Activated CD8-positive, alpha-beta memory T cell treated with anti-CD3 and anti-CD28 coated beads for 48 hours (primary cell): ENCODE data around the gene STX16.

ENCODE experiments used
- DNase-seq, 3 experiments: peaks; one replicate each; pipeline ENCODE4 v3.0.0-alpha.2; 2020; ENCODE audit warnings: low read depth in 2 of 3, low spot score in 2 of 3

Gene STX16, protein sequence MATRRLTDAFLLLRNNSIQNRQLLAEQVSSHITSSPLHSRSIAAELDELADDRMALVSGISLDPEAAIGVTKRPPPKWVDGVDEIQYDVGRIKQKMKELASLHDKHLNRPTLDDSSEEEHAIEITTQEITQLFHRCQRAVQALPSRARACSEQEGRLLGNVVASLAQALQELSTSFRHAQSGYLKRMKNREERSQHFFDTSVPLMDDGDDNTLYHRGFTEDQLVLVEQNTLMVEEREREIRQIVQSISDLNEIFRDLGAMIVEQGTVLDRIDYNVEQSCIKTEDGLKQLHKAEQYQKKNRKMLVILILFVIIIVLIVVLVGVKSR

DNA sequence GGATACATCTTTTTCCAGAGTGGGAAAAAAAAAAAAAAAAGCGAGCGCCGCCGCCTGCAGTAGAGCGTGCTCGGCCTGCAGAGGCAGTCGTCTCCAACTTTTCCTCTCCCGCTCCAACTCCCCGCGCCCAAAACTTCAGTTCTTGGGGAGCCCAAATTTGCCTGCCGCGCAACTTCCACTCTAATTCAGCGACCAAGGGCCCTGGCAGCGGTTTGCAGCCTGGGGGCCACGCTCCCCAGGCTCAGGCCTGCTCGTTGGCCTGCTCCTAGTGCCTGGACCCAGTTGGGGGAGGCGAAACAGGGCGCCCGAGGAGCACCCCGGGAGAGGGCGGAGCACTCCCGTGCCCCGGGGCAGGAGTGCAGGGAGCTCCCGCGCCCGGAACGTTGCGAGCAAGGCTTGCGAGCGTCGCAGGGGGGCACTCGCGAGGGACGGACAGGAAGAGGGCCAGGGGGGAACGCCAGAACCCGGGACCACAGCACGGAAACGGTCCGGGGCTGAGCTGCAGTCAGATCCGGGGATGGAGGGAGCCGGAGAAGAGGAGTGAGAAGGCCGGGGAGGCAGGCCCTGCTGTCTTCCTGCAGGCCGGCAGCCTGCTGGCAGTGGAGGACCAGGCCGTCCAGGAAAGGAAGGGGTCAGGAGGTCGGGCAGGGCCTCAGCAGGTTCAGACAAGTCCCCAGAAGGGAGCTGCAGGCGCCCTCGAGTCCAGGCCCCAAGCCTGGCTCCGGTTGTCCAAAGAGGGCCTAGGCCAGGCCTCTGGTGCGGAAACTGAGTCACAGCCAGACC lies at the start of gene STX16:
STX16 (plus strand) TSS at position 508 of the 783 bp plus-strand sequence. CDS start 724 bp downstream, outside the sequence.
- peak; percentile 75 to 80 (median 78) for DNase-seq

DNA sequence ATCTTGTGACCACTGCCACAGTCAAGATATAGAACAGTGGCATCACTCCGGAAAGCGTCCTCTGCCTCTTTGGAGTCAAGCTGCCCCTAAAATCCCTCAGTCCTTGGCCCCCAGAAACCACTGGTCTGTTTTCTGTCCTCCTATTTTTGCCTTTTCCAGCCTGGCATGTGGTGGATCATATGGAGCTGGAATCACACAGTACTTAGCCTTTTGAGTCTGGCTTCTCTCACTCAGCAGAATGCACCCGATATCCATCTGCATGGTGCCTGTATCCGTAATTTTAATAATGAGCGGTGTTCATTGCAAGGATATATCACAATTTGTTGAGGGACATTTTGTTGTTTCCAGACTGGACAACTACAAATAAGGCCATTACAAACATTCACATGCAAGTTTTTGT lies 49.0 kb upstream of the STX16 start:
- DNase-seq, result no peak

DNA sequence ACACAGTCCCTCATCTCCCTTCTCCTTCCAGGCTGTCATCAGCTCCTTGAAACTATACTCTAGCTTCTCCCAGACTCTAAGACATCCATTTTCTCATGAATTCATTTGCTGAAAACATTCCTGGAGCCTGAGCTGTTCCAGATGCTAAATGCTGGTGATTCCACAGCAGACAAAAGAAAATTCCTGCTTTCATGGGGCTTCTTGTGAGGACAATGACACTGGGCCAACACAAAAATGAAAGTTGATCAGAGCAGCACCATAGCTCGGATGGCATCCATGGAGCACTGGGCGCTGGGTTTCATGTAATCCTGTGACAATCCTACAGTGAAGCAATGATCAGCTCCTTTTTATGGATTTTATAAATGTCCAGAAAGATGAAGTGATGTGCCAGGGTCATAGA lies 47.4 kb upstream of the STX16 start:
- no peak for DNase-seq

DNA sequence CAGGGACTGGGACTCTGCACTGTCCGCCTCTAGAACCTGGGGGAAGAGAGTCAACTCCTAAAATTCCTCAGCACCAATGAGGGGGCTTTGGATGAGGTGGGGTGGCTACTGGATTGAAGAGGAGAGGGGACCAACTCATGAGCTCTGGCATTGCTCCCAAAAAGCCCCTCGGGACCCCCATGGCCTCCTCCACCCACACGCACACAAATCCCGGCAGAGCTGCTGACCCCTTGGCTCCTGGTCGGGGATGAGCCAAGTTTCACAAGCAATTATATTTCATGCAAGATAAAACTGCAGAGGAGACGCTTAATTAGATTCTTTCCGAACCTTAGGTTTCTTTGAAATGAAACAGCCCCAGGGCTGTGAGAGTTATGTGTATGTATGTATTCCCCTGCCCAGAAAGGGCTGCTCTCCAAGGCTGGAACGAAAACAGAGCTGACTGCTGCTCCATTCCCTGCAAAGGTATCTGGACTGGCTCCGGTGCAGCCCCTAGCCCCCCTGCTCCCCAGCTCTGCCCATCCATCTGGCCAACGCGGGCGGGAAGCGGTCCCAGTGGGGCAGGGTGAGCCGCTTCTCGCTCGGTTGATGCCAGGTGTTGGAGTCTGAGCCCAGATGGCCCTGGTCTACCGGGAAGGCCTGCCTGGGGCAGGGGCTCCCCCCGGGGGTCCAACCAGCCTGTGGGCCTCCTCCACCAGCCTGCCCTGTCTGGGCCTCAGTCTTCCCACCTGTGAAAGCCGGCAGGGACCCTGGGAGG lies 46.8 kb upstream of the STX16 start:
- no peak for DNase-seq

DNA sequence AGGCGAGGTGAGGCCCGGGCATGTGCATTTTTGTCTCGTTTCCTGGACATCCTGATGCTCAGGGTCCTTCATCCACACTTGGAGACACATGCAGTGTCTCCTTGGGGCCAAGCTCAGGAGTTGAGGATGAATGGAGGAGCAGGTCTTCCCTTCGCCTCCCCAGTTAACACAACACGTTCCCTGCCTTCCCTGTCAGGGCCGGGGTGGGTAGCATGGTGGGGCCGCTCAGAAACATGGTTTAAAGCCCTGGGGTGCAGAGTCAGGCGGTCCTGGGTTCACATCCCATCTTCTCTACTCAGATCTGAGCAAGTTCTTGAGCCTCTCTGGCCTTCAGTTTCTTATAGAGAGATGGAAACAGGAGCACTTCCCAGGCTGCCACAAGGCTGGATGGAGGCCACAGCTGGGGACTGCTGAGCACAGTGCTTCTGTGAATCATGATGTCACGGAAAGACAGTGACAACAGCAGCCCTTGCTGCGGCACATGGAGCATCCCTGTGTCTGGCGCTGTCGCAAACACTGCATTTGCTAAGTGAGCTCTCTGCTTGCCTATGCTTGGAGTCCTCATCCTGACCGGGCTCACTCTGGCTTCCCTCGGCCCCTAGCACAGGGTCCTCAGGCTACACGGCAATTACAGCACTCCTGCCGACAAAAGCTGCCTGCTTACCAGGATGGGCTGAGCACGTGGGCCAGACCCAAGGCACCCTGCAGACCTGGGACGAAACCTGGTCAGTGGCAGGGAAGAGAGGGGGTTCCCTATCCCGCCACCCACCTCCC lies 45.6 kb upstream of the STX16 start:
- no peak for DNase-seq

DNA sequence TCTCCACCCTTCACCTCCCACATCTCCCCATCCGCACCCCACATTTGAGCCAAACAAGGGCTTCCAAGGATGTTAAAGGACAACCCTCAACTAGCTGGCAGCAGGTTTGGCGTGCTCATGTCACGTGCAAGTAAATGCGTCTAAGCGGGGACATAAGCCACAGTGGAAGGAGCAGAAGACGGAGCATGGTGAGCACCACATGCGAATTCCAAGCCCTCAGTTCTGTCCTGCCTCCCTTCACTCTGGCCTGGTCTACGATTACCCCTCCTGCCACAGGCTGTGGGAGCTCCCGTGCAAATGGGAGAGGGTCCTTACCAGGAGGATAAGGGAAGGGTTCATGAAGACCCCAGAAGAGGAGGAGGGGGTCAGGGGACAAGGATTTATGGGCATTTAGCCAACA lies 44.9 kb upstream of the STX16 start:
- no peak for DNase-seq

DNA sequence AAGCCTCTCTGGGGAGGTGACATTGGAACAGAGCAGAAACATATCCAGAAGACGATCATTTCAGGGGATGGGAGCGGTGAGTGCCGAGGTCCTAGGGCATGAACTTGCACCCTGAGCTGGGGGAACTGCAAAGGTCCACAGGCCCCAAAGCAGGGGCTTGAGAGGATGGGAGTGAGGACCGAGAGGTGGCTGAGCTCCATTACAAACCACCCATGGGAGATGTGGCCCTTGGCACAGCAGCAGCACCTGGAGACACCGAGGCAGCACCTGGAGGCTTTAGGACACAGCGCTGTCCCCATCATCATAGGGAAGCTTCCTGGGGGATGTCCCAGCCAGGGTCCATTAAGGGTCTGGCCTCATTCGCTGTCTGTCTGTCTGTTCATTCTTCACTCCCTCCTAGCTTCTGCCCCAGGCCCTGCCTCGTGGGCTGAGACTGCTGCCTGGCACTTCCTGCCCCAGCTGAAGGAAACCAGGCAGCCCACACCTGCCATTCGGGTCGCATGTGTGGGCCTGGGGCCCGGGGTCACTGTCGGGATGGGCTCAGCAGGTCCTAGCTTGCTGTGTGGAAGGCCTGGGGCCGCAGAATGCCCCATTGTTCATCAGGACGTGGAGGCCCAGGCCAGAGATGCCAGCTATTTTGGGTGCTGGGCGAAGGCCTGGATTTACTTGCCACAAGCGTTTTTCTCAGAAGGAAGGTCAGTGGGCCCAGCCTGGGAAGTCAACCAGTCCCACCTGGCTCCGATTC lies 42.8 kb upstream of the STX16 start:
- no peak for DNase-seq

DNA sequence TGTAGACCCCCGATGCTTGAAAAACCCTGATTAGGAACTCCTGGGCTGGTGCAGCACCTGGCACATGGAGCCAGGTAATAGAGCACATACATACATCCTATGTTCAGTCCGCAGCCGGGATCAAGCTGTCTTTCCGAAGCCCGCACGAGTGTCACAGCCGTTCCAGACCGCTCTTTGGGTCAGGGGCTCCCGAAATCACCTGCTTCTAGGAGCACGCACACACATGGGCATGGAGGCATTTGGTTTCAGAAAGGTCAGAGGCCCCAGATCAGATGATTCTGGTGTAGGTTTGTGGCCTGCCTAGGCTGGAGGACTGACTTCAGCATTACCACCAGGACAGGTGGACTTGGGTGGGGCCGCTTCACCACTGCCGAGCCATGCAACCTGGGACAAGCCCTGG lies 42.1 kb upstream of the STX16 start:
- DNase-seq, result no peak

DNA sequence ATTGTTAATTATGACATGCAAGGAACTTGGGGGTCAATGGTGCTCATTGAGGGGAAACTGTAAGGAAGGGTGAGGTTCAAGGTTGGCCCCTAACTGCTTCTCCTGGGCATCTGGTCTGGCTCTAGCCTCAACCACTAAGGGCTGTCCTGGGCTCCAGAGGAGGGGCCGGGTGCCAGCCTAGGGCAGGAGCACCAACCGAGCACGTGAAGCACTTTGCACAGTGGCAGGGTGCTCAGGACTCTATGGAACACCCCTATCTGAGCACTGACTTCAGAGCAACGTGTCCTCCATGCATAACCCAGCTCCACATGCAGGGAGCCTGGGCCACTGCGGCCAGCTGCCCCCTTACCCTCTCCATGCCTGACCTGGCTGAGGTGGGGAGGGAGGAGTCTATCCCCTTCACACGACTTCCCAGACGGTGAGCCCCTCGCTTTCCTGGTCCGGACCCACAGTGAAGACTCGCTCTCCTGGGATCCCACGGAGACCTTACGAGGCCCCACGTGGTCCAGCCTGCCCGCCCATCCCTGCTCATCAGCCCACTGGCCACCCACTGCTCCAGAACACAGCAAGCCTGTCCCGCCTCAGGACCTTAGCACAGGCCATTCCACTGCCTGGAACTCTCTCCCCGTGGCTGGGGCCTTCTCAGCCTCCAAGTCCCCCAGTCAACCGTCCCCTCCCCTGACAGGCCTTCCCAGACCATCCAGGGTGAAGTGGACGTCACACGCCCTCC lies 40.8 kb upstream of the STX16 start:
- DNase-seq, result no peak

DNA sequence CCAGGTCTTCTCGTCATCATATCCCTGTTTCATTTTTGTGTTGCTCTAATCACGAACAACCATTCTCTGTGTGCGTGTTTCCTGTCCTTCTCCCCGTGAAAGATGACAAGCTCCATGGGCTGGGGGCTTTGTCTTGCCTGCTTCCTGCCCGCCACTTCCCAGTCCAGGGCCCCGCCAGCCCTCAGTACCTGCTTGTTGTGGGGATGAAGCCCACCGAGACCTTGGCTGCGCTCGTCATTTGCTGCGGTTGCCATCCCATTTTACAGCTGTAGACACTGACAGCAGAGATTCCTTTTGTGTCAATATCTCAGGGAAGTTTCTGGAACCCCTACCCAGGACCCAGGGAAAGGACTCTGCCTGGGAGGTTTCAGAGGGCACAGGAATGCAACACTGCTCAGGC lies 40.3 kb upstream of the STX16 start:
- DNase-seq, result no peak

DNA sequence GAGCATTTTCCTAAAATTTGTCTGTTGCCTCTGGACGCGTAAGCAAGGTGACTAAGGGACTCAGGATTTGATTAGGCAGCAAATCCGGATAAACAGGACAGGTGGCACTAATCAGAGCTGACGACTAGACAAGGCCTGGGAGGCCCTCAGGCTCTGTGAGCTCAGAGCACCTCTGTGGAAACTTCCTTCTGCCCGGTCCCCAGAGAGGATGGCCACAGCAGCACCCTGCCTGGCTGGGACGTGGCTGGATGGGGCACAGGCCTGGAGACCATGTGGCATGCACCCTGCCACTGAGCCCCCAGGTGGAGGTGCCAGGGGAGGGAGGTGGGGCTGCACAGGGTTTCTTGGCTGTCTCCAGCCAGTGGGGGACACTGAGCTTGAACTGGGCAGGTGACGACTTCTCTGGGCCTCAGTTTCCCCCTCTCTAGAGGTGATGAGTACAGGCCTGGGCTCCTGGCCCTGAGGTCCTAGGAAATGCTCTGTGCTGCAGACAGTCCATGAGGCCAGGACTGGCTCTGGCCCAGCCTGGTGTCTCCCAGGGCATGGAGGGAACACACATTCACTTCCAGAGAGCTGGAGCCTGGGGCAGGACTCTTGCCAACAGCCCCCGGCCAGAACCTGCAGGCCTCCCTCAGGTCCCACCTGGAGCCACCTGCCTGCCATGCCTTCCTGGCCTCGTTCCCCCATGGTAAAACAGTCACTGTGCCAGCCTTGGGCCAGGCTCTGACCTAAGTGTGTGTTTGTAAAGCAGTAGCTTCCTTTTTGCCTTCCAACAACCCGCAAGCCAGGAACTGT lies 39.6 kb upstream of the STX16 start:
- DNase-seq, result no peak

DNA sequence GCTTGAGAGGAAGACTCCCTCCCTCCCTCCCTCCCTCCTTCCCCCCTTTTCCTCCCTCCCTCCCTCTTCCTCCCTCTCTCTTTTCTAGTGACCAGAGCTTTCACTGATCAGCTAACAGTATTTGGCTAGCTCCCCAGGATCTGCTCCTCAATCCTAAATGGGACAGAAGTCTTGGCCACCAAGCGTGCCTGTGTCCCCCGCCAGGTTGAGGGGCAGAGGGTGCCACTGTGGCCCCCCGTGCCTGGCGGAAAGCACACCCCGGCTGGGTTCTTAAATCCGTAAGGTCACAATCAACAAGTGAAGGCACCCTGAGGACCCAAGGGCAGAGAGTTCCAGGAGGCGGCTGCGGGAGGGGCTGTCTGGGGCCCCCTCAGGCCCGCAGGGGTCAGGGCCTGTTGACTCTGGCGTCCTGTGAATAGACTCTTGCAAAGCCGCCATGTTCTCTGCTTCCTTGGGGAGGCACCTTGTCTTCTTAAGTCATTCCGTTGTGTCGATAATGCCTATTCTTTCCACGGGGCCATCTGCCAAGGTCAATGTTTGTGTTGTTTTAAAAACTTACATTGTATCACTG lies 38.9 kb upstream of the STX16 start:
- DNase-seq, result no peak

DNA sequence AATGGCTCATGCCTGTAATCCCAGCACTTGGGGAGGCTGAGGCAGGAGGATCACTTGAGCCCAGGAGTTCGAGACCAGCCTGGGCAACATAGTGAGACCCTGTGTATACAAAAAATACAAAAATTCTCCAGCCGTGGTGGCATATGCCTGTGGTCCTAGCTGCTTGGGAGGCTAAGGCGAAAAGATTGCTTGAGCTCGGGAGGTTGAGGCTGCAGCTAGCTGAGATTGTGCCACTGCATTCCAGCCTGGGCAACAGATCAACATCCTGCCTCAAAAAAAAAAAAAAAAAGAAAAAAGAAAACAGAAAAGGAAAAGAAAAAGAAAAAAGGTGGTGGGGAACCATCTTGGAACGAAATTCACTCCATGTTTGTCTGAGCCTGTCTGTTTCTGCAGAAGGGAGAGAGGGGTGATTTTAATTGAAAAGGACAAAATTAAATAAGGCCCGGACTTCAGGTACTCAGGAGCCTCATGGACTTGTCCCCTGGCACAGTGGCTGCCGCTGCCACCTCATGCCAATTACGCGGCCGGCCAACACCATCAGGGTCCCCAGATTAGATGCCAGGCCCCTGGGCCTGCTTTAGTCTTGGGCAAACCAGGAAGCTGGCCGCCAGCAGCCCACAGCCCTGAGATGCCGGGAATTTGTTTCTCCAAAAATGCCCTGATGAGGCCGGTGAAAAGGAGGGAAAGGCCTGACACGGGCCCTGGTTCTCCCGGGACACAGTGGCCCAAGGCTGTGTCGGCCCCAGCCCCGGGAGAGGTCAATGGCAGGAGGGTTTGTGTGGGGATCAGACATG lies 37.8 kb upstream of the STX16 start:
- no peak for DNase-seq

DNA sequence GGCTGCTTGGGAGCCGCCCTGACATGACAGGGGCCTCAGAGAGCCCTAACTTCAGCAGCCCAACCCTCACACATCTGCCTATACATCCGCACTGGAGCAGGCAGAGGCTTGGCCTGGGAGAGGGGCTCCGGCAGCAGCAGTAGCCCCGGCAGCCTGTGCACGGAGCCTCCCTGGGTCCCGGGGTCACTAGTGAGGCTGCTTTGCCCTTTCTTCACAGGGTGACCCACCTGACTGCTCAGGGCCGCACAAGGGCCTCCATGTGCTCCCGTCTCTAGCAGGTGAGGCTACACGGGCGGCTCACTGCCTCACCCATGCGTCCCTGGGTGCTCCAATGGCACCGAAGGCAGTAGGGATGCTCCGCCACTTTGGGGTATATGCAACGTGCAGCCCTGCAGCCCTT lies 36.7 kb upstream of the STX16 start:
- no peak for DNase-seq

DNA sequence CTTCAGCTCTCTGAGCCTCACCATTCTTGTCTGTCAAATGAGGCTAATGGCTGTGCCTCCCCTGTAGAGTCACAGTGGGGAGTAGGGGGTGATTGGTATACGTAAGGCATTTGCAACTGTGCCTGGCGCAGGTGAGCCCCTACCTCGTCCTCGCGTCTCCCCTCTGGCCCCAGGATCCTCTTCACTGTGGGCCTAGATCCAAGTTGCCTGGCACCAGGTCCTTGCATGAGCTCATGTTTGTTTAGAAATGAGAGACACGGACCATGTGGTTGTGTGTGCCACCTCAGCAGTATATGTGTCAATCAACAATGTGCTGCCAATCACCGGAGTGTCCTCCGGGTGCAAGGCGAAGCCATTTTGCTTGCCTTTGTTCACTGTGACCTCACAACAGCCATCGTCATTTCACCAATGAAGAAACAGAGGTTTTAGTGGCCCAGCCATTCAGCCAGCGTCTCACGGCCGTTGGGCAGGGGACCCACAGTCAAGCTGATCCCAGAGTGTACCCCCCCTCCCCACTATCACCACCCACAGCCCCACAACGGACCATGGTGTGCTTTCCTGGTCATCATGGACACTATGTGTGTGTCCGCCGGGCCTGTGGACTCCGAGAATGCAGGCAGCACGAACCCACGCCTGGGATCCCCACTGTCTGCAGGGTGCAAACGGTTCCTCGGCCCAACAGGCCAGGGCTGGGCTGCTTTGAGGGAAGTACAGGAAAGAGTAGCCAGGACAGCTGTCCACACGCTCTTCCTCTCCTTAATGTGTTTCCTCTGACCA lies 35.9 kb upstream of the STX16 start:
- no peak for DNase-seq

DNA sequence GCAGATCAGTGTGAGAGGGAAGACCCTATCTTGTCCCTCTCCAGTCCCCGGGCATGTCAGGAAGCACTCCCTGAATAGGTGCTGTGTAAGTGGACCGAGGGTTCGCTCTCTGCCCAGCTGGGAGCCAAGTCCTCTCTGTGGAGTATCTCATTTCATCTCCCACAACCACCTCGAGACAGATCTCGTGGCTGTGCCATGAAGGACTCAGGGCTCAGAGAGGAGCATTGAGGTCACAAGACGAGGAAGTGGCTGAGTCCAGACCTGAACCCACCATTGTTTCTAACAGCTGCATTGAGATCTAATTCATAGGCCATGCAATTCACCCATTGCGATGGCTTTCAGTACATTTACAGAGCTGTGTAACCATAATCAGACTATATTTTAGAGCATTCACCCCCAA lies 34.7 kb upstream of the STX16 start:
- DNase-seq, result no peak

DNA sequence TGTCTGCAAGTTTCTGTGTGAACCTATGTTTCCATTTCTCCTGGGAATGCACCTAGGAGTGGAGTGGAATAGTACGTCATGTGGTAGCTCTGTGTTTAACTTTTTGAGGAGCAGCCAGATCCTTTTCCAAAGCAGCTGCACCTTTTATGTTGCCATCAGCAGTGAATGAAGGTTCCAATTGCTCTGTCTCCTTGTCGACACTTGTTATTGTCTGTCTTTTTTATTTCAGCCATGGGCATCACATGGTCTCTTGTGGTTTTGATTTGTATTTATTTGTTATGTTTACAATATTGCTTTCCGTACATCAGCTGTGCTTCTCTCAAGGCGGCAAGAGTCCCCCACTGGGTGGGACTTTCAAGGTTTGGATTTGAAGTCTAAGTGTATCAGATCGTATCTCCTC lies 33.9 kb upstream of the STX16 start:
- DNase-seq, result no peak
